HG02981 (cell line): ENCODE results near the gene ZNF804A.
"Not testable (repeated sequence)": the region's sequence is repeated elsewhere in the genome, so short reads cannot be mapped to it uniquely, and the experiment has no call there.

ENCODE experiments used
- ATAC-seq: cut with Tn5 transposase; IDR thresholded peaks from one replicate; pipeline ENCODE4 v1.9.1; 2021; ENCODE audit warnings: mild to moderate bottlenecking, moderate library complexity; ENCODE audit not compliant: unreplicated experiment

Gene ZNF804A

GRCh38 chr2:184698476-184698875 lies 100.1 kb downstream of the ZNF804A start:
- ATAC-seq: no peak

GRCh38 chr2:184721881-184722280 lies 123.6 kb downstream of the ZNF804A start:
- ATAC-seq: no peak

- no peak for ATAC-seq
Observed at GRCh38 chr2:184727813-184728212, 129.5 kb downstream of the ZNF804A start.

GRCh38 chr2:184728411-184728810 lies 130.1 kb downstream of the ZNF804A start:
- no peak for ATAC-seq

- ATAC-seq: no peak
Observed at GRCh38 chr2:184729581-184729980, 131.3 kb downstream of the ZNF804A start.

GRCh38 chr2:184730288-184730687 lies 132.0 kb downstream of the ZNF804A start:
- ATAC-seq: peak; percentile 56

- no peak for ATAC-seq
Observed at GRCh38 chr2:184734338-184734737, 136.0 kb downstream of the ZNF804A start.

GRCh38 chr2:184735611-184736010 lies 137.3 kb downstream of the ZNF804A start:
- ATAC-seq: no peak

GRCh38 chr2:184743096-184743495 lies 144.8 kb downstream of the ZNF804A start:
- no peak for ATAC-seq

GRCh38 chr2:184756161-184756560 lies 157.8 kb downstream of the ZNF804A start:
- no peak for ATAC-seq

- no peak for ATAC-seq
Observed at GRCh38 chr2:184756885-184757284, 158.6 kb downstream of the ZNF804A start.

- not testable (repeated sequence) for ATAC-seq
Observed at GRCh38 chr2:184759557-184760255, 161.4 kb downstream of the ZNF804A start.

GRCh38 chr2:184760931-184761330 lies 162.6 kb downstream of the ZNF804A start:
- no peak for ATAC-seq

- no peak for ATAC-seq
Observed at GRCh38 chr2:184765112-184765895, 167.0 kb downstream of the ZNF804A start.

GRCh38 chr2:184767059-184767458 lies 168.7 kb downstream of the ZNF804A start:
- ATAC-seq: no peak

- no peak for ATAC-seq
Observed at GRCh38 chr2:184769023-184769422, 170.7 kb downstream of the ZNF804A start.

- ATAC-seq: no peak
Observed at GRCh38 chr2:184769686-184770085, 171.4 kb downstream of the ZNF804A start.

GRCh38 chr2:184779777-184780176 lies 181.4 kb downstream of the ZNF804A start:
- ATAC-seq: no peak

GRCh38 chr2:184780384-184780783 lies 182.1 kb downstream of the ZNF804A start:
- no peak for ATAC-seq

GRCh38 chr2:184780944-184781343 lies 182.6 kb downstream of the ZNF804A start:
- no peak for ATAC-seq

- ATAC-seq: no peak
Observed at GRCh38 chr2:184783576-184783975, 185.2 kb downstream of the ZNF804A start.

- no peak for ATAC-seq
Observed at GRCh38 chr2:184793176-184793575, 194.8 kb downstream of the ZNF804A start.
